HG03135 (cell line): Measurements from ENCODE around the gene MPG.

ENCODE experiments used
- ATAC-seq: cut with Tn5 transposase; IDR thresholded peaks from one replicate; pipeline ENCODE4 v1.9.1; 2021; ENCODE audit warnings: mild to moderate bottlenecking, moderate library complexity; ENCODE audit not compliant: unreplicated experiment

Gene MPG

DNA sequence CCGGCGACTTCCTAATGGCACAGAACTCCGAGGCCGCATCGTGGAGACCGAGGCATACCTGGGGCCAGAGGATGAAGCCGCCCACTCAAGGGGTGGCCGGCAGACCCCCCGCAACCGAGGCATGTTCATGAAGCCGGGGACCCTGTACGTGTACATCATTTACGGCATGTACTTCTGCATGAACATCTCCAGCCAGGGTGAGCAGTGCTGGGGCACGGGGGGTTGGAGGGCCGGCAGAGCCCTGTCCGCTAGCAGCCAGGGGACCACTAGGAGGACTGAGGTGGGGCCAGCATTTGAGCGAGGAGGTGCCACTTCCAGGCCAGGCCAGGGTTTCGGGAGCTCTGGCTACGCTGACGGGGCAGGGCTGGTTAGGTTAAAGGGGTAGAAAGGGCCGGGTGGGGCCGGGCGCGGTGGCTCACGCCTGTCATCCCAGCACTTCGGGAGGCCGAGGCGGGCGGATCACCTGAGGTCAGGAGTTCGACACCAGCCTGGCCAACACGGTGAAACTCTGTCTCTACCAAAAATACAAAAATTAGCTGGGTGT lies 5.1 kb downstream of the MPG start:
- ATAC-seq: no peak

DNA sequence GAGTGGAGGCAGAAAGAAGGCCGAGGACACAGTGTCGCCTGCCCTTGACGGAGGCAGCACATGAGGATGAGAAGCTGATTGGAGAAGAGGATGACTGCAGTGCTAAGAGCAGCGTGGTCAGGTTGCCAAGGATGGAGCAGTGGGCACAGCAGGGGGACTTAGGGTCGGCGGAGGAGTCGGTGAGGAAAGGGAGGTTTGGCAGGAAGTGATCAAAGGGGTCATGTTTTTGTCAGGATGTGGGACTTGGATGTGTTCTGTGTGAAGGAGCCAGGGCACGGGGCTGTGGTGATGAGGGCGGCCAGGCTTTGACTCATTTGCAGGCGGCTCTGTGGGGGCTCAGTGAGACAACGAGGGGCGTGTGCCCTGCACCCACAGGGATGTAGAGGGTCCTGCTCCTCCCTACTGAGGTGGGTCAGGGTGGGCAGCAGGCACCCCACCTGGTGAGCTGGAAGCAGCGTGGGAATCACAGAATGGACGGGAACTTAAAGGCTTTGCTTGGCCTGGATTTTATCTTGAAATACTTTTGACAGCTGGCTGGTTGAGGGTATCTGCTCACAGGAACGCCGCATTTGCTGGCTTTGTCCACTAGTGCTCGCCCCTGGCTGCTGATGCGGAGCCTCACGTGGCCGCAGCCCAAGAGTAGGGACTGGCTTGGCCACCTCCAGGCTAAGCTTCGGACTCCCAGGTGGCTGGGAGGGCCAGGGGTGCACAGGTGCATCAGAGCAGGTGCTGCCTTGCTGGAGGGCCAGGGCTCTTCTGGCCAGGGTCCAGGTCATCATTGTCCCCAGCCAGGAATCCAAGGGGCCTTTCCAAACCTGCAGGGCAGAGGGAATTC lies 6.0 kb downstream of the MPG start:
- ATAC-seq: no peak

GRCh38 chr16:84718-85406 lies 6.8 kb downstream of the MPG start:
- no peak for ATAC-seq

GRCh38 chr16:85407-85782 lies 7.4 kb downstream of the MPG start:
- ATAC-seq: no peak

- ATAC-seq: no peak
Measured at GRCh38 chr16:85865-86264, 7.8 kb downstream of the MPG start.

- ATAC-seq: no peak
Measured at GRCh38 chr16:86483-86952, 8.5 kb downstream of the MPG start.

DNA sequence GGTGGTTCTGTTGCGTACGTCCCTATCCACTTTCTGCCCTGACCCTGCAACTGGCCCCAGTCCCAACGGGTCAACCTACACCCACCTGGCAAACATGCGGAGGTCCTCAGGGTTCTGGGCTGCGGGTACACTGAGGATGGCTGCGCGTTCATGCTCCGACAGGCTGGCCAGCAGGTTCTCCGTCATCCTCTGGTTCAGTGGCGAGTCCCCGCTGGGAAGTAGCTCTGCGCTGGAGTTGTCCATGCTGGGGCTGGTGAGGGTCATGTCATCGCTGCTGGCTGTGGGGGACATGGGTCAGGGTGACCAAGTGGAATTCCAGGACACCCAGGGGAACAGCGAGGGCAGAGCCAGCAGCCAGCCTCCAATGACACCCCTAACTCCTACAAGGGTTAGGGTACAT lies 10.6 kb downstream of the MPG start:
- no peak for ATAC-seq

GRCh38 chr16:89391-90302 lies 11.6 kb downstream of the MPG start:
- ATAC-seq: no peak

DNA sequence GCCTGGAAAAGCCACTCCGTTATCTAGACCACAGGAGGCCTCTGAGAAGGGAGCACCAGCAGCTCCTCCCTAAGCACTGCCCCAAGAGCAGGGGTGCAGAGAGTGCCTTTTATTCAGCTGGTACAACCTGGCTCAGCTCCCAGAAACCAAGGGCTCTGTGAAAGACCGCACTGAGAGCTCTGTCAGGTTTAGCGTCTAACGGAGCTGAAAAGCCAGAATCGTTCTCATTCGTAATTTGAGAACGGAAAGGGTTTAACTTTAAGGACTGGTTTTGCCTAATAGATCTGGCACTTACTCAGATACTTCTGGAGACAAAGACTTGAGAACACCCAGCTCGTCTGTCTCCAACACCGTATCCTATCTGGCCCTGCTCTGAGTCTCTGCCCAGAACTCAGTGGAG lies 13.5 kb downstream of the MPG start:
- no peak for ATAC-seq

GRCh38 chr16:92431-93339 lies 14.7 kb downstream of the MPG start:
- no peak for ATAC-seq

DNA sequence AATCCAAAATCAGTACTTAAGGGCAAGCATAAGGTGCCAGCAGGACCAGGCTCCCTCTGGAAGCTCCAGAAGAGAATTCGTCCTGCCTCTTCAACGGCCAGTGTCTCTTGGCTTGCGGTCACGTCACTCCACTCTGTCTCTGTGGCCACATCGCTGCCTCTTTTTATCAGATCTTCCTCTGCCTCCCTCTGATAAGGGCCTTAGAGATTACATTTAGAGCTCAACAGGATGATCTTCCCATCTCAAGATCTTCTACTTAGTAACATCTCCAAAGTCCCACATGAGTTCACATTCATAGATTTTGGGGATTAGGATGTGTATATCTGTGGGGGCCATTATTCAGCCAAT lies 16.9 kb downstream of the MPG start:
- ATAC-seq: no peak

DNA sequence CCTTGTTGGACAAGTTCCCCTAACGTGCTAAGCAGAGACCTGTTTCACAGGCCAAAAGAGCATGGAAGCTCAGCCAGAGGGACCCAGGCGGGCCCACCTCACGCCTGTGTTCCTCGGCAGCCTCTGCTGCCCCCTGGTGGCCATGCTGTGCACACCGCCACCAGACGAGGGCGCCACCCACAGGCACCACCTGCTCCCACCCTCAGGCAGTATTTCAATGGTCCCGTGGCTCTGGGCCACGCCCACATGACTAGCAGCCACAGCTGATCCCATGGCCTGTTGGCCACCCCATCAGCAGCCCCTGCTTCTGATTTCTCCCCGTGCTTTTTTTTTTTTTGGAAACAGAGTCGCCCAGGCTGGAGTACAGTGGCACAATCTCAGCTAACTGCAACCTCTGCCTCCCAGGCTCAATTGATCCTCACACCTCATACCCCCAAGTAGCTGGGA lies 18.9 kb downstream of the MPG start:
- peak; percentile 76 for ATAC-seq

DNA sequence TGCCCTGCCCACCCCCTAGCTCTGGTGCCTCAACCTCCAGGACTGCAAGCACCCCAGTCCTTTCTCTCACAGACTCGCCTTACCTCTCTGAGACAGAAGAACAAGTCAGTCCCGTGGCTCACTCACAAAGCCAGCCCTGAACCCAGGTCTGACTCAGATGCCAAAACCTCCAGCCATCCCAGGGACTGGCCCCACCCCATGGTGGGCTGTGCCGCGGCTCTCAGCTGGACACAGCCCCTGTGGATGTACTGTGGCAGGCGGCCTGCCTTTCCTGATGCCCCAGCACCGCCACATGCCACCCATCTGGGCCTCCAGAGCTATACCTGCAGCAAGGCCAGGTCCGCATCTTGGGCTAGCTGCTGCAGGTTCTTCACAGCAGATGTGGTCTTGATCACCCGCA lies 19.8 kb downstream of the MPG start:
- no peak for ATAC-seq

DNA sequence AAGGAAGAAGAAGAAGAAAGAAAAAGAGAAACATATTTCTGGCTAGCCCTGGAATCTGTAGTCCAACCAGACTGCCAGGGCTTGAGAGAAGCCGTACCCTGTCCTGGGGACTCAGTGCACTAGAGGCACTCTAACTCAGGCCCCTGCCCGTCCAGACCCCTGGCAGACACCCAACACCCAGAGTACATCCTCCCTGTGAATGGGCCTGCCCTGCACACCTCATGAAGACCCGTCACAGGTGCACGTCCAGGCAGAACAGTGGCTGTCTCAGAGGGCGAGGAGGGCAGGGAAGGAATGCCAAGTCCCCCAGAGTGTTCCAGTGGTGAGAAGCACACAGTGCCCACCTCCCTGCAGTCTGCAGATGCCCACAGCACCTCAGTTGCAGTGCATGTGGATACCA lies 23.0 kb downstream of the MPG start:
- no peak for ATAC-seq

DNA sequence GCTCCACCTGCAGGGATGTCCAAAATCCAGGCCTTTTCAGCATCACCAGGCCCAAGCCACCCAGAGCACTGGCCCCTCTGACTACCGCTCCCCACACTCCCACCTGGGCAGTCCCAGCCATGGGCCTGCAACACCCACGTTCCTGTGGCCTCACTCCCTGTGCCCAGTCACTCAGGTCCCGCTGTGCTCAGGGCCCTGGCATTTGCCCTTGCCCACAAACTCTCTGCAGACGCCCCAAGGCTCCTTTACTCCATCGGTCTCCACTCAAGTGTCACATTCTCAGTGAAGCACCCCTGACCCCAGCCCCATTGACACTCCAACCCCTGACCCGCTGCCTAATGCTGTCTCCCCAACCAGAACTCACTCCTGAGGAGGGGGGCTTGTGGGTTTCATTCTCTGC lies 23.6 kb downstream of the MPG start:
- ATAC-seq: no peak

DNA sequence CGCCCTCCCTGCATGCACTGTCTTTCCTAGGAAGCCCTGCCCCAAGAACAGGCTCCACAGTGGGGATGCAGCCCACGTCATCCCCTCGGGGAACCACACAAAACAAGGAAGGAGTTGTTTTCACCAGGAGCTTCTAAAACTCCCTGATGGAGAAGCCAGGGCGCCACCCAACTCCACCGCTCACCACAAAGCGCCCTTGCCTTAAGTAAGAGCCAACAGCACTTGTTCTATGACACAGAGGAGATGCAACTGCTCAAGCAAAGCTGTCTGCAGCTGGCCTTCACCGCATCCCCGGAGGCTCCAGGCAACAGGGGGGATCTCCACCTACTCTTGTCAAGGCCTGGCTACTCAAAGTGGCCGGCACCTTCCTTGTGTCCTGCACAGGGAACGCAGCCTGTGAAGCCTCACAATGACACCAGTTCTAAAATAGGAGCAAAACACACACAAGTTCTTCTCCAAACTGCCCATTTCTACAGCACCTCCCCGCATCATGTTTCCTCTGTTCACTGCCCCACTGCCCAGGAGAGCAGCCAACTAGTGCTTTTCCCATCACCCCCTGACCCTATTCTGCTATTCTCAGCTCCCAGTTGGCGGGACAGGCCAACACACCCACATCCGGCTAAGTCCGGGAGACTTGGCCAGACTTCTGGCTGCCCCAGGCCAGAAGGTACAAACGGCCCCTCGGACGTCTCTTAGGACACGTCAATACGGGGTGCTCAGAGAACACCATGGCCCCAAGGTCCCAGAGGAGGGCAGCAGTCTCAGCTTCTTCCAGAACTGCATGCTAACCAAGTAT lies 24.2 kb downstream of the MPG start:
- no peak for ATAC-seq

DNA sequence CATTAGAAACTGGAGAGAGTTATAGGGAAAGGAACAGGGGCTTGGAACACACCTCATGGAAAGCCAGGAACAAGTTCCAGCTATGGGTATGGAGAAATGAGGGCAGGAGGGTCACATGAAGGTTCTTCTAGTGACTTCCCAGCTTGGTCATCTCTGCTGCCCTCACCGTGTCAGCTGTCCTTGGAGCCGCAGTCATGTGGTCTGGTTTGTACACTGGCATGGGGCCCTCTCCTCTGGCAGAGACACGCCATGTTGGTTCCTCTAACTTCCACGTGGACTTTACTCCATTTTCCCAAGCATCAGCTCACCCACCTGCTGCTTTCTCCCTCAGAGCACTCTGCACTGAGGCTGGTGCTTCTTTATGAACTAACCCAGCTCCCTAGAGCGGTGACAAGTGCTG lies 26.3 kb downstream of the MPG start:
- no peak for ATAC-seq

- ATAC-seq: no peak
Measured at GRCh38 chr16:104928-105327, 26.9 kb downstream of the MPG start.

DNA sequence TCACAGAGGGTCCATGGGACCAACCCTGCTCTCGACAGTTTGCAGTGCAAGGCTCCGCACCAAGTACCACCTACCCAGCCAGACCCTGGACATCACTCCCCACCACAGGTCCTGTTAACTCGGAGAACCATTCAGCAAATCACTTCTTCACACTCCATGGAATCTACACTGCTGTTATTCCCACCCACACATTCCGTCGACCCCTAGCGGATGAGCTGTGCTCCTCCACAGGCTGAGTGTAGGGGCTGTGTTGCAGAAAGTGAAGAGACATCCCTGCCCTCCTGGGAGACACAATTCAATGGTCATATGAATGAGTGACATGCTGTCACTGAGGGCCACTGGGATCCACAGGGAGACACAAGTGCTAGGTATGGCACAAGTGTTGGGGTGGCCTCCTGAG lies 27.5 kb downstream of the MPG start:
- no peak for ATAC-seq
